GM12878 (cell line): ENCODE data around the gene SMIM20. TPM values are rescaled to one million over a fixed set of nuclear protein-coding genes. Genes with fewer than 3 reads are reported as not detected.

Experiments
- ATAC-seq: fragments of 200-7000 bp; cut with Tn5 transposase; 3 replicates; pipeline ENCODE4 v1.9.1; 2020; ENCODE audit warnings: mild to moderate bottlenecking, moderate library complexity
- BruUV-seq: library from RNA; stranded (reverse); fragments of 400-500 nt; replicated peaks from 2 replicates; lab custom pipeline; 2021; lab: Mats Ljungman, UMichigan
- CTCF ChIA-PET: fragments of 300-600 bp; sonication (Branson Sonifier 250); formaldehyde crosslinking; extraction: SDS; loops from one replicate; lab custom pipeline; 2021; ENCODE audit warnings: inconsistent platforms; lab: Yijun Ruan, JAX
- POLR2A ChIA-PET: fragments of 350-600 bp; formaldehyde crosslinking; extraction: SDS; loops from one replicate; lab custom pipeline; 2021; ENCODE audit warnings: inconsistent platforms; lab: Charles Lee
- RAD21 ChIA-PET: fragments of 300-600 bp; sonication (Branson Sonifier 250); formaldehyde crosslinking; loops from one replicate; lab custom pipeline; 2023; ENCODE audit warnings: antibody characterized with exemption; ENCODE audit not compliant: unreplicated experiment; lab: Charles Lee
- SMC1A ChIA-PET: fragments of 300-600 bp; sonication (Branson Sonifier 250); formaldehyde crosslinking; loops from one replicate; lab custom pipeline; 2023; ENCODE audit not compliant: unreplicated experiment, uncharacterized antibody; lab: Charles Lee
- DNase-seq: peaks from one replicate; pipeline ENCODE4 v3.0.0-alpha.2; 2011; ENCODE audit warnings: low read depth, low spot score
- FAIRE-seq: peaks from 3 replicates; lab custom pipeline; 2011; peaks lifted over from hg19 to GRCh38; lab: Jason Lieb, UNC
- H2AFZ ChIP-seq: 2 replicates; pipeline ENCODE4 v1.6.0; 2011; ENCODE audit warnings: low read depth, low read length, control low read depth; ENCODE audit not compliant: control insufficient read depth
- H3K27ac ChIP-seq: 2 replicates; pipeline ENCODE4 v1.5.1; 2011; ENCODE audit warnings: control low read depth; ENCODE audit not compliant: control insufficient read depth, insufficient read depth
- H3K27me3 ChIP-seq, 2 experiments: replicated peaks in 1 of 2; 2 replicates each; pipeline versions ENCODE4 v1.6.0 to v1.6.1; 2011; ENCODE audit warnings: low read length in 1 of 2; ENCODE audit not compliant: control insufficient read depth in 2 of 2, insufficient read depth in 2 of 2
- H3K36me3 ChIP-seq, 2 experiments: 2 replicates each; pipeline ENCODE4 v1.5.1; 2011; ENCODE audit warnings: low read length in 1 of 2; ENCODE audit not compliant: control insufficient read depth in 2 of 2, insufficient read depth in 2 of 2
- H3K4me1 ChIP-seq: 2 replicates; pipeline ENCODE4 v1.6.1; 2011; ENCODE audit warnings: mild to moderate bottlenecking, low read length, moderate library complexity, mixed read lengths; ENCODE audit not compliant: control insufficient read depth, insufficient read depth
- H3K4me2 ChIP-seq: 2 replicates; pipeline ENCODE4 v1.6.0; 2011; ENCODE audit warnings: control low read depth; ENCODE audit not compliant: control insufficient read depth, insufficient read depth
- H3K4me3 ChIP-seq: fragments of 200-600 bp; sonication (generic); 2 replicates; pipeline ENCODE4 v1.5.1; 2016
- H3K79me2 ChIP-seq: 2 replicates; pipeline ENCODE4 v1.6.0; 2011; ENCODE audit warnings: low read length; ENCODE audit not compliant: control insufficient read depth, insufficient read depth
- H3K9ac ChIP-seq: 2 replicates; pipeline ENCODE4 v1.8.0; 2011; ENCODE audit warnings: low read length, control low read depth, mixed read lengths; ENCODE audit not compliant: control insufficient read depth, insufficient read depth
- H3K9me3 ChIP-seq: replicated peaks from 3 replicates; pipeline ENCODE4 v1.5.1; 2011; ENCODE audit warnings: mild to moderate bottlenecking, low read length; ENCODE audit not compliant: control insufficient read depth, insufficient read depth
- H4K20me1 ChIP-seq: 2 replicates; pipeline ENCODE4 v1.6.0; 2011; ENCODE audit not compliant: control insufficient read depth, insufficient read depth
- BMI1 ChIP-seq: fragments of 450-650 bp; IDR thresholded peaks from 2 replicates; pipeline ENCODE4 v1.6.1; 2016; ENCODE audit warnings: mild to moderate bottlenecking, moderate library complexity, borderline replicate concordance
- CHD1 ChIP-seq: IDR thresholded peaks from 2 replicates; pipeline ENCODE4 v1.6.1; 2012; ENCODE audit warnings: low read depth, low read length, improper control_type of control experiment
- EZH2 ChIP-seq: IDR thresholded peaks from 2 replicates; pipeline ENCODE4 v1.6.1; 2012; ENCODE audit warnings: low read depth, mild to moderate bottlenecking, control low read depth, inconsistent platforms, low read length, borderline replicate concordance; ENCODE audit not compliant: control insufficient read depth
- NFYB ChIP-seq: IDR thresholded peaks from 2 replicates; pipeline ENCODE4 v1.6.1; 2011; ENCODE audit warnings: low read depth, mild to moderate bottlenecking, low read length, improper control_type of control experiment, moderate library complexity; ENCODE audit not compliant: insufficient read depth
- NR2C2 ChIP-seq: IDR thresholded peaks from 2 replicates; pipeline ENCODE4 v1.6.1; 2011; ENCODE audit warnings: borderline replicate concordance, low read depth; ENCODE audit not compliant: control insufficient read depth, insufficient read length
- NRF1 ChIP-seq: conservative IDR thresholded peaks from 2 replicates; pipeline ENCODE4 v1.6.1; 2011; ENCODE audit warnings: mild to moderate bottlenecking, low read depth, low read length, improper control_type of control experiment
- PAX8 ChIP-seq: fragments of 450-650 bp; IDR thresholded peaks from 2 replicates; pipeline ENCODE4 v1.6.1; 2017; ENCODE audit warnings: mild to moderate bottlenecking, moderate library complexity
- RCOR1 ChIP-seq: conservative IDR thresholded peaks from 2 replicates; pipeline ENCODE4 v1.6.1; 2012; ENCODE audit warnings: low read depth, low read length, improper control_type of control experiment
- RUNX3 ChIP-seq: IDR thresholded peaks from 2 replicates; pipeline ENCODE4 v1.6.1; 2012; ENCODE audit warnings: low read length, inconsistent platforms
- STAT1 ChIP-seq: fragments of 450-650 bp; conservative IDR thresholded peaks from 2 replicates; pipeline ENCODE4 v1.6.1; 2014; ENCODE audit warnings: antibody characterized with exemption, mild to moderate bottlenecking
- YBX1 ChIP-seq: fragments of 450-650 bp; IDR thresholded peaks from 2 replicates; pipeline ENCODE4 v1.6.1; 2016; ENCODE audit warnings: antibody characterized with exemption
- ZNF207 ChIP-seq: fragments of 450-650 bp; IDR thresholded peaks from 2 replicates; pipeline ENCODE4 v1.6.1; 2014; ENCODE audit warnings: antibody characterized with exemption, mild to moderate bottlenecking, borderline replicate concordance
- ZNF24 ChIP-seq: fragments of 450-650 bp; IDR thresholded peaks from 2 replicates; pipeline ENCODE4 v1.6.1; 2017; ENCODE audit warnings: antibody characterized with exemption, mild to moderate bottlenecking
- ZNF384 ChIP-seq: IDR thresholded peaks from 2 replicates; pipeline ENCODE4 v1.6.1; 2012; ENCODE audit warnings: low read depth, mild to moderate bottlenecking, low read length, improper control_type of control experiment, borderline replicate concordance
- WGBS: methylation state at CpG from one replicate; pipeline ENCODE4 v1.1.6; 2016; ENCODE audit warnings: low lambda C conversion rate; ENCODE audit not compliant: insufficient replicate concordance, insufficient coverage; ENCODE audit errors: missing lambda C conversion rate; 5-methylcytosine and 5-hydroxymethylcytosine counted together
- in situ Hi-C: fragments of 300-500 bp; cut with MboI; formaldehyde crosslinking; loops from 9 replicates; pipeline ENCODE4 v1.14.3; 2018; ENCODE audit warnings: mixed read lengths
- intact Hi-C: fragments of 100-400 bp; cut with micrococcal nuclease; formaldehyde crosslinking; loops from one replicate; pipeline ENCODE4 v1.14.2; 2022; ENCODE audit not compliant: unreplicated experiment
- polyA plus RNA-seq, 11 experiments: library from polyadenylated mRNA; depleted of rRNA in 4 of 11; unstranded in 6 of 11; stranded (reverse) in 5 of 11; fragments of >200 nt; fragmentation: Nextera tagmentation in 4 of 11; fragmentation: Illumina TruSeq in 1 of 11; extraction: Ambion mirVana in 4 of 11; extraction: Trizol in 1 of 11; gene quantifications; 1 replicate in 1 of 11; 2 replicates in 10 of 11; pipeline versions ENCODE4 v1.2.1 to v1.2.3, GENCODE V29; 2011 to 2016; ENCODE audit warnings: inconsistent platforms in 2 of 11, missing spikeins in 2 of 11, low read depth in 1 of 11
- total RNA-seq, 4 experiments: library from RNA; depleted of rRNA in 3 of 4; stranded (reverse); fragments of >200 nt in 3 of 4; fragmentation: Illumina TruSeq in 1 of 4; extraction: Trizol in 1 of 4; gene quantifications; 2 replicates each; pipeline versions ENCODE4 v1.2.1 to v1.2.3, GENCODE V29; 2013 to 2021
- TF ChIP-seq, protein P1 (sequence below): fragments of 450-650 bp; IDR thresholded peaks from 2 replicates; pipeline ENCODE4 v1.6.1; 2017; ENCODE audit warnings: mild to moderate bottlenecking, moderate library complexity
- TF ChIP-seq, protein P2 (sequence below): fragments of 150-350 bp; IDR thresholded peaks from 2 replicates; pipeline ENCODE4 v1.6.1; 2014; ENCODE audit warnings: mild to moderate bottlenecking, low read depth, low read length
- TF ChIP-seq, protein P3 (sequence below): IDR thresholded peaks from 2 replicates; pipeline ENCODE4 v1.6.1; 2011; ENCODE audit warnings: low read depth, mild to moderate bottlenecking, low read length, moderate library complexity, borderline replicate concordance; ENCODE audit errors: extremely low read depth
- TF ChIP-seq, protein P4 (sequence below): fragments of 450-650 bp; IDR thresholded peaks from 2 replicates; pipeline ENCODE4 v1.6.1; 2014; ENCODE audit warnings: mild to moderate bottlenecking

The SMIM20 gene
- total and polyA plus RNA-seq, 10 of the 15 experiments (the other 5 are each of a cell fraction or from before 2014, with no cell fraction given), result 17.3 to 38.0 (median 28.8) TPM

DNA sequence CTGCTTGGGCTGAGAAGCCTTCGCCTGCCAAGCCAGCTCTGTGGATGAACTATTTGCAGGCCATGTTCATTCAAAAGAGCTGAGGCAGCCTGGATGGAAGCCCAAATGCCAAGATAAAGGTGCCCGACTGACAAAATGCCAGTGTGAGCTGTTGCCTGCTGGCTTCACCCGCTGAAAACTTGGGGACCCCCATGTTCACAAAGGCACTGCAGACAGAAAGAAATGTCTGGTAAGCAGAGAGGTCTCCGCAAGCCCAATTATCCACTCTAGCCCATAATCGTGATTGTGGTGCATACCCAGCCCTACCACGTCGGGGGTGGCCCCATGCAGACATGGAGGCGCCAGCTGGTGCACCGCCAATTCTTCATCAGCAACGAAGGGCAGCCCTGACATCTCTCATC is 13.0 kb upstream of the SMIM20 start:
- intact Hi-C loops, result no loop called here
- Histone ChIP-seq H3K27ac (no peak overlapping the region), H3K79me2 (no peaks in the 10 kb centered on the region), H3K36me3 (no peaks in the 10 kb centered on the region), H3K27me3 (no peaks in the 10 kb centered on the region), H3K9ac (no peak overlapping the region), H3K4me1 (peaks cover 12% of the 10 kb centered on the region), H3K9me3 (no peaks in the 10 kb centered on the region), H2AFZ (no peak overlapping the region), H3K4me3 (no peak overlapping the region), H3K4me2 (no peak overlapping the region), H4K20me1 (no peaks in the 10 kb centered on the region)
- WGBS, result 58% methylated on average over 10 of the region's 10 CpGs
- ATAC-seq, result no peak
- RAD21 ChIA-PET, result no interaction called here
- in situ Hi-C loops, result no loop called here
- no peak for FAIRE-seq
- CTCF ChIA-PET, result interaction anchor here (0.9 to 1.0 kb wide), 2 partner anchors 59 to 64 kb away, joined by 3 read pairs; no protein-coding TSS in a partner anchor
- SMC1A ChIA-PET, result interaction anchor here (0.9 to 1.4 kb wide), 3 partner anchors 9 to 18 kb away, joined by 3 read pairs; no protein-coding TSS in a partner anchor
- no peak for DNase-seq
- TF ChIP-seq CHD1, result no peak
- no peak for TF ChIP-seq ZNF24
- TF ChIP-seq STAT1, result no peak
- TF ChIP-seq NRF1, result no peak
- TF ChIP-seq BMI1, result no peak
- no peak for TF ChIP-seq RUNX3
- TF ChIP-seq ZNF207, result no peak
- no peak for TF ChIP-seq ZNF384
- TF ChIP-seq, protein P1, sequence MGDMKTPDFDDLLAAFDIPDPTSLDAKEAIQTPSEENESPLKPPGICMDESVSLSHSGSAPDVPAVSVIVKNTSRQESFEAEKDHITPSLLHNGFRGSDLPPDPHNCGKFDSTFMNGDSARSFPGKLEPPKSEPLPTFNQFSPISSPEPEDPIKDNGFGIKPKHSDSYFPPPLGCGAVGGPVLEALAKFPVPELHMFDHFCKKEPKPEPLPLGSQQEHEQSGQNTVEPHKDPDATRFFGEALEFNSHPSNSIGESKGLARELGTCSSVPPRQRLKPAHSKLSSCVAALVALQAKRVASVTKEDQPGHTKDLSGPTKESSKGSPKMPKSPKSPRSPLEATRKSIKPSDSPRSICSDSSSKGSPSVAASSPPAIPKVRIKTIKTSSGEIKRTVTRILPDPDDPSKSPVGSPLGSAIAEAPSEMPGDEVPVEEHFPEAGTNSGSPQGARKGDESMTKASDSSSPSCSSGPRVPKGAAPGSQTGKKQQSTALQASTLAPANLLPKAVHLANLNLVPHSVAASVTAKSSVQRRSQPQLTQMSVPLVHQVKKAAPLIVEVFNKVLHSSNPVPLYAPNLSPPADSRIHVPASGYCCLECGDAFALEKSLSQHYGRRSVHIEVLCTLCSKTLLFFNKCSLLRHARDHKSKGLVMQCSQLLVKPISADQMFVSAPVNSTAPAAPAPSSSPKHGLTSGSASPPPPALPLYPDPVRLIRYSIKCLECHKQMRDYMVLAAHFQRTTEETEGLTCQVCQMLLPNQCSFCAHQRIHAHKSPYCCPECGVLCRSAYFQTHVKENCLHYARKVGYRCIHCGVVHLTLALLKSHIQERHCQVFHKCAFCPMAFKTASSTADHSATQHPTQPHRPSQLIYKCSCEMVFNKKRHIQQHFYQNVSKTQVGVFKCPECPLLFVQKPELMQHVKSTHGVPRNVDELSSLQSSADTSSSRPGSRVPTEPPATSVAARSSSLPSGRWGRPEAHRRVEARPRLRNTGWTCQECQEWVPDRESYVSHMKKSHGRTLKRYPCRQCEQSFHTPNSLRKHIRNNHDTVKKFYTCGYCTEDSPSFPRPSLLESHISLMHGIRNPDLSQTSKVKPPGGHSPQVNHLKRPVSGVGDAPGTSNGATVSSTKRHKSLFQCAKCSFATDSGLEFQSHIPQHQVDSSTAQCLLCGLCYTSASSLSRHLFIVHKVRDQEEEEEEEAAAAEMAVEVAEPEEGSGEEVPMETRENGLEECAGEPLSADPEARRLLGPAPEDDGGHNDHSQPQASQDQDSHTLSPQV, result no peak
- no peak for TF ChIP-seq YBX1
- TF ChIP-seq PAX8, result no peak
- TF ChIP-seq, protein P2, sequence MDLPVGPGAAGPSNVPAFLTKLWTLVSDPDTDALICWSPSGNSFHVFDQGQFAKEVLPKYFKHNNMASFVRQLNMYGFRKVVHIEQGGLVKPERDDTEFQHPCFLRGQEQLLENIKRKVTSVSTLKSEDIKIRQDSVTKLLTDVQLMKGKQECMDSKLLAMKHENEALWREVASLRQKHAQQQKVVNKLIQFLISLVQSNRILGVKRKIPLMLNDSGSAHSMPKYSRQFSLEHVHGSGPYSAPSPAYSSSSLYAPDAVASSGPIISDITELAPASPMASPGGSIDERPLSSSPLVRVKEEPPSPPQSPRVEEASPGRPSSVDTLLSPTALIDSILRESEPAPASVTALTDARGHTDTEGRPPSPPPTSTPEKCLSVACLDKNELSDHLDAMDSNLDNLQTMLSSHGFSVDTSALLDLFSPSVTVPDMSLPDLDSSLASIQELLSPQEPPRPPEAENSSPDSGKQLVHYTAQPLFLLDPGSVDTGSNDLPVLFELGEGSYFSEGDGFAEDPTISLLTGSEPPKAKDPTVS, result no peak
- no peak for TF ChIP-seq RCOR1
- TF ChIP-seq, protein P3, sequence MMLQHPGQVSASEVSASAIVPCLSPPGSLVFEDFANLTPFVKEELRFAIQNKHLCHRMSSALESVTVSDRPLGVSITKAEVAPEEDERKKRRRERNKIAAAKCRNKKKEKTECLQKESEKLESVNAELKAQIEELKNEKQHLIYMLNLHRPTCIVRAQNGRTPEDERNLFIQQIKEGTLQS, result no peak
- TF ChIP-seq, protein P4, sequence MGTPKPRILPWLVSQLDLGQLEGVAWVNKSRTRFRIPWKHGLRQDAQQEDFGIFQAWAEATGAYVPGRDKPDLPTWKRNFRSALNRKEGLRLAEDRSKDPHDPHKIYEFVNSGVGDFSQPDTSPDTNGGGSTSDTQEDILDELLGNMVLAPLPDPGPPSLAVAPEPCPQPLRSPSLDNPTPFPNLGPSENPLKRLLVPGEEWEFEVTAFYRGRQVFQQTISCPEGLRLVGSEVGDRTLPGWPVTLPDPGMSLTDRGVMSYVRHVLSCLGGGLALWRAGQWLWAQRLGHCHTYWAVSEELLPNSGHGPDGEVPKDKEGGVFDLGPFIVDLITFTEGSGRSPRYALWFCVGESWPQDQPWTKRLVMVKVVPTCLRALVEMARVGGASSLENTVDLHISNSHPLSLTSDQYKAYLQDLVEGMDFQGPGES, result no peak
- no peak for TF ChIP-seq EZH2
- no peak for TF ChIP-seq NFYB
- TF ChIP-seq NR2C2, result no peak
- POLR2A ChIA-PET, result interaction anchor here (2.2 kb wide), 1 partner anchor 12 kb away, joined by 6 read pairs; no protein-coding TSS in a partner anchor
- no TSS peak for BruUV-seq
